Gastrocnemius medialis (tissue), 4 donors: ENCODE results near the gene MTFR2.

Experiments
- CTCF ChIP-seq, 5 experiments: fragments of 450-650 bp in 3 of 5; fragments of 200-600 bp in 2 of 5; sonication (generic) in 2 of 5; IDR thresholded peaks in 4 of 5; conservative IDR thresholded peaks in 1 of 5; 1 replicate in 4 of 5; 2 replicates in 1 of 5; pipeline ENCODE4 v1.5.1; 2016 to 2019; ENCODE audit warnings: antibody characterized with exemption in 5 of 5, mild to moderate bottlenecking in 3 of 5, moderate library complexity in 3 of 5
- POLR2A ChIP-seq, 2 donors: fragments of 450-650 bp; IDR thresholded peaks; one replicate each; pipeline ENCODE4 v1.6.1; 2017; ENCODE audit warnings: antibody characterized with exemption in 2 of 2, mild to moderate bottlenecking in 2 of 2, moderate library complexity in 2 of 2

- TF ChIP-seq POLR2A (IDR thresholded peaks at IDR 0.05): no peak
- TF ChIP-seq CTCF (IDR thresholded peaks at IDR 0.05 in 4 of 5, conservative IDR thresholded peaks at IDR 0.05 in 1 of 5): no peak
Observed at GRCh38 chr6:136188486-136188885, 61.6 kb downstream of the MTFR2 start.
